Uterus (tissue), 2 donors: ENCODE results near the gene EEF1AKMT4.

Experiments
- POLR2A ChIP-seq, 2 donors: fragments of 450-650 bp; IDR thresholded peaks; one replicate each; pipeline ENCODE4 v1.6.1; 2016; ENCODE audit warnings: antibody characterized with exemption in 2 of 2, mild to moderate bottlenecking in 1 of 2, moderate library complexity in 1 of 2
- TF ChIP-seq, protein P1 (sequence below), 4 experiments: fragments of 200-600 bp in 2 of 4; fragments of 450-650 bp in 2 of 4; sonication (generic) in 2 of 4; IDR thresholded peaks; one replicate each; pipeline ENCODE4 v1.5.1; 2016 to 2019; ENCODE audit warnings: antibody characterized with exemption in 4 of 4, mild to moderate bottlenecking in 2 of 4, moderate library complexity in 1 of 4

DNA sequence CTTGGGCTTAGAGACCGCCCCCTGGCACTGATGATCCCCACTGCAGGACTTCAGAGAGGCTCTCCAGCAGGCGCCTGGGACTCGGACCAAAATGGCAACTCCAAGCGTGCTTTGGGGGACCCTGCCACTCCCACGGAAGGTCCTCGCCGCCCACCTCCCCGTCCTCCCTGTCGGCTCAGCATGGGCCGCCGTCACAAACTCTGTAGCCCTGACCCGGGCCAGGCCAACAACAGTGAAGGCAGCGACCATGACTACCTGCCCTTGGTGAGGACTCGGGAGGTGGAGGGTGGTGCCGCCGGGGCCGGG, 8.4 kb upstream of the EEF1AKMT4 start:
- TF ChIP-seq, protein P1, sequence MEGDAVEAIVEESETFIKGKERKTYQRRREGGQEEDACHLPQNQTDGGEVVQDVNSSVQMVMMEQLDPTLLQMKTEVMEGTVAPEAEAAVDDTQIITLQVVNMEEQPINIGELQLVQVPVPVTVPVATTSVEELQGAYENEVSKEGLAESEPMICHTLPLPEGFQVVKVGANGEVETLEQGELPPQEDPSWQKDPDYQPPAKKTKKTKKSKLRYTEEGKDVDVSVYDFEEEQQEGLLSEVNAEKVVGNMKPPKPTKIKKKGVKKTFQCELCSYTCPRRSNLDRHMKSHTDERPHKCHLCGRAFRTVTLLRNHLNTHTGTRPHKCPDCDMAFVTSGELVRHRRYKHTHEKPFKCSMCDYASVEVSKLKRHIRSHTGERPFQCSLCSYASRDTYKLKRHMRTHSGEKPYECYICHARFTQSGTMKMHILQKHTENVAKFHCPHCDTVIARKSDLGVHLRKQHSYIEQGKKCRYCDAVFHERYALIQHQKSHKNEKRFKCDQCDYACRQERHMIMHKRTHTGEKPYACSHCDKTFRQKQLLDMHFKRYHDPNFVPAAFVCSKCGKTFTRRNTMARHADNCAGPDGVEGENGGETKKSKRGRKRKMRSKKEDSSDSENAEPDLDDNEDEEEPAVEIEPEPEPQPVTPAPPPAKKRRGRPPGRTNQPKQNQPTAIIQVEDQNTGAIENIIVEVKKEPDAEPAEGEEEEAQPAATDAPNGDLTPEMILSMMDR (IDR thresholded peaks at IDR 0.05) = no peak
- no peak for TF ChIP-seq POLR2A (IDR thresholded peaks at IDR 0.05)
